Lower leg skin (tissue), 4 donors: Measurements from ENCODE around the gene PEX10. TPM values are rescaled to one million over a fixed set of nuclear protein-coding genes. Genes with fewer than 3 reads are reported as not detected.

Experiments
- DNase-seq, 2 donors: peaks; one replicate each; pipeline ENCODE4 v3.0.0-alpha.2; 2019; ENCODE audit warnings: low spot score in 2 of 2
- H3K4me3 ChIP-seq: fragments of 200-600 bp; sonication (generic); 2 replicates; pipeline ENCODE4 v1.5.1; 2017; ENCODE audit warnings: mild to moderate bottlenecking, low read depth; ENCODE audit not compliant: poor library complexity, severe bottlenecking
- POLR2A ChIP-seq, 2 donors: fragments of 450-650 bp; IDR thresholded peaks; one replicate each; pipeline ENCODE4 v1.6.1; 2016 to 2017; ENCODE audit warnings: antibody characterized with exemption in 2 of 2, mild to moderate bottlenecking in 1 of 2, moderate library complexity in 1 of 2
- WGBS, 2 donors: methylation state at CpG; one replicate each; pipeline ENCODE4 v1.1.5; 2018; 5-methylcytosine and 5-hydroxymethylcytosine counted together
- intact Hi-C: fragments of 100-400 bp; cut with DNase I; formaldehyde crosslinking; loops from one replicate; pipeline ENCODE4 v1.15.0; 2023; ENCODE audit warnings: low total_unique reads
- total RNA-seq, 4 donors: library from RNA; depleted of rRNA; stranded (reverse); fragments of >200 nt; gene quantifications; one replicate each; pipeline ENCODE4 v1.1.0, GENCODE V29; 2016
- TF ChIP-seq, protein P1 (sequence below), 3 donors: fragments of 450-650 bp; IDR thresholded peaks; one replicate each; pipeline ENCODE4 v1.5.1; 2016; ENCODE audit warnings: antibody characterized with exemption in 3 of 3, mild to moderate bottlenecking in 3 of 3, moderate library complexity in 2 of 3

The PEX10 gene
- total RNA-seq, 4 donors from 2014 or later = 18.3 to 35.9 (median 27.7) TPM

DNA sequence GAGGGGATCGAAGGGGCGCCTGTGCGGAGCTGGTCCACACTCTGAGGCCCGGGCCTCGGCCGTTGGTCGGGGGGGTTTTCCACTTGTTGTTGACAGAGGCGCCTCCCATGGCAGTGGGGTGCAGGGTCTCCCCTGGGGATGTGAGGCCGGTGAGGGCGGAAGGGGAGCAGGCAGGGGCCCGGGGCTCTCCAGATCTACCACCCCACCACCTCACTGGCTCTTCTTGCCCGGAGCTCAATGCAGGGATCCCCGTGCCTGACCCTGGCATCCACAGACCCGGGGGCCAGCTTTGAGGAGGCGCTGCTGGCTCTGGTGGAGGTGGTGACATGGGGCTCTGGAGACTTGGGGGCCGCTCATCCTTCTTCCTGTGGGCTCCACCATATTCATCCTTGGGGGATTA lies 7.1 kb upstream of the PEX10 start:
- no peak for TF ChIP-seq POLR2A (IDR thresholded peaks at IDR 0.05)
- TF ChIP-seq, protein P1, sequence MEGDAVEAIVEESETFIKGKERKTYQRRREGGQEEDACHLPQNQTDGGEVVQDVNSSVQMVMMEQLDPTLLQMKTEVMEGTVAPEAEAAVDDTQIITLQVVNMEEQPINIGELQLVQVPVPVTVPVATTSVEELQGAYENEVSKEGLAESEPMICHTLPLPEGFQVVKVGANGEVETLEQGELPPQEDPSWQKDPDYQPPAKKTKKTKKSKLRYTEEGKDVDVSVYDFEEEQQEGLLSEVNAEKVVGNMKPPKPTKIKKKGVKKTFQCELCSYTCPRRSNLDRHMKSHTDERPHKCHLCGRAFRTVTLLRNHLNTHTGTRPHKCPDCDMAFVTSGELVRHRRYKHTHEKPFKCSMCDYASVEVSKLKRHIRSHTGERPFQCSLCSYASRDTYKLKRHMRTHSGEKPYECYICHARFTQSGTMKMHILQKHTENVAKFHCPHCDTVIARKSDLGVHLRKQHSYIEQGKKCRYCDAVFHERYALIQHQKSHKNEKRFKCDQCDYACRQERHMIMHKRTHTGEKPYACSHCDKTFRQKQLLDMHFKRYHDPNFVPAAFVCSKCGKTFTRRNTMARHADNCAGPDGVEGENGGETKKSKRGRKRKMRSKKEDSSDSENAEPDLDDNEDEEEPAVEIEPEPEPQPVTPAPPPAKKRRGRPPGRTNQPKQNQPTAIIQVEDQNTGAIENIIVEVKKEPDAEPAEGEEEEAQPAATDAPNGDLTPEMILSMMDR (IDR thresholded peaks at IDR 0.05) = no peak
- no peak overlapping the region for H3K4me3 ChIP-seq
- WGBS, 2 donors = 85 to 86% methylated on average over 10 to 16 of the region's 16 CpGs
- intact Hi-C loops = no loop called here
- DNase-seq = no peak

DNA sequence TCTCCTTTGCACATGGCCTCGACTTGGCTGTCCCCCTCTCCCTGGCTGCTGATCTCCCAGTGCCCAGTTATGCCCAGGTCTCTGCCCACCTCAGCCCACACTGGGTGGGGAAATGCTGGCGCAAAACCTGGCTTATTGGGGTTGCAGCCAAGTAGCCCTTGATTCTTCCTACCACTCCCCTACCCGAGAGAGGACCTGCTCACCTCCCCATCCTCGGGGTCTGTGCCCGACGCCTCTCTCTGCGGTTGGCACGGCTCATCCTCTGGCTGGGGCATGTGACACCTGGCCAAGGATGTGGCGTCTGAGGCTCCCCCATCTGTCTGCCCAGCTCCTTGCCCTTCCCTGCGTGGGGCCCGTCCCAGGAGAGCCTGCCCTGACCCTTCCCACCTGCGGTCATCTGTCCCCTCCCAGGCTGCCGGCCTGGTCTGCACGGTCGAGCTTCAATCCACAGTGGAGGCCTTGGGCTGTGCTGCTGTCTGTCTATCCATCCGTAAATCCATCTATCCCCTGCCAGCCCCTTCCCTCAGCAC lies 6.5 kb upstream of the PEX10 start:
- no peak for TF ChIP-seq POLR2A (IDR thresholded peaks at IDR 0.05)
- TF ChIP-seq, protein P1 (IDR thresholded peaks at IDR 0.05) = no peak
- WGBS, 2 donors = 79 to 82% methylated on average over 16 of the region's 16 CpGs
- DNase-seq = no peak
- intact Hi-C loops = no loop called here
- H3K4me3 ChIP-seq = no peak overlapping the region

DNA sequence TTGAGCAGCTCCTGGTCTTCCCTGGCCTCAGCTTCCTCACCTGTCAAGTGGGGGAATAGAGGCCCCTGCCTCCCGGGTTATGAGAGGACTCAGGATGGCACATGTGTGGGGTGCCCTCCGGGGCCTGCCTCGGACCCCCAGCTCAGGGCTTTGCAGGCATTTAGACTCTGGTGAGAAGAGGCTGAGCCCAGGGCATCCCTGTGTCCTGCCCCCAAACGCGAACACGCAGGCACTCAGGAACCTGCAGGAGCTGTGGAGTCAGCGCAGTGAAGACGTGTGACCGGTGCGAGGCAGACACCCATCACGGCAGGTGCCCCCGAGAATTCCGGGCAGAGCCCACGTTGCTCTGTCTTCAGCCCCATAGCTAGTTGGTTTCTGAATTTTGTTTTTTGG lies 5.5 kb upstream of the PEX10 start:
- WGBS, 2 donors = 72 to 83% methylated on average over 11 to 14 of the region's 14 CpGs
- DNase-seq = no peak
- TF ChIP-seq, protein P1 (IDR thresholded peaks at IDR 0.05) = no peak
- no peak for TF ChIP-seq POLR2A (IDR thresholded peaks at IDR 0.05)
- intact Hi-C loops = no loop called here
- H3K4me3 ChIP-seq = no peak overlapping the region

DNA sequence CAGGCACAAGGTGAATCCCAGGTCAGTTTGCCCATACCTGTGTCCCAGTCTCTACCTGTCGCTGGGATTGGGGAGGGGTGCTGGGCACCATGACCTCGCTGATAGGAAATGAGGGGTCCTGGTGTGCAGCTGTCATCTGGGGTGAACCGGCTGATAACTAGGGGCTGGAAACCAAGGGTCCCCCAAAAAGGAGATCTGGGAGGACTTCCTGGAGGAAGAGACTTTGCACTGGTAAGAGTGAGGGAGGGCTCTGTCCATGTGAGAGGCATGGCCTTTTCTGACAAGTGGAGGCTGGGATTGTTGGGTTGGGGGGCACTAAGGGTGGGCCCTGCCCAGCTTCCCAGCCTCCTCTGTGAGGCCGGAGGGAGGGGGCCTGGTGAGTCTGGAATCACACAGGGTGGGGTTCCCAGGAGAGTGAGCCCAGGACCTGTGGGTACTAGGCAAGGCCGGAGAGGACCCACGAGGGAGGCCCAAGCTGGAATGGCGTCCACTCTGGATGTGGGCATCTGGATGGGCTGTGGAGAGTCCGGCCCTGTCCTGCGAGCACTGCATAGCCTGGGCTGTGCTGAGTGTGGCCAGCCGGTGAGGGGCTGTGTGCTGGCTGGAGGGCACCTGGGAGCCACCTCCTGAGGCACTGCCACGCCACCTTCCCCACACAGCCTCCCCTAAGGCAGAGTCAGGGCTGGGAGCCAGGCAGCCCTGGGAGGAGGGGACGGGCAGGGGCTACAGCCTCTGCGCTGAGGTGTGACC lies 4.9 kb upstream of the PEX10 start:
- no peak for TF ChIP-seq POLR2A (IDR thresholded peaks at IDR 0.05)
- TF ChIP-seq, protein P1 (IDR thresholded peaks at IDR 0.05) = no peak
- H3K4me3 ChIP-seq = no peak overlapping the region
- WGBS, 2 donors = 73 to 80% methylated on average over 13 of the region's 13 CpGs
- DNase-seq = no peak
- intact Hi-C loops = no loop called here

DNA sequence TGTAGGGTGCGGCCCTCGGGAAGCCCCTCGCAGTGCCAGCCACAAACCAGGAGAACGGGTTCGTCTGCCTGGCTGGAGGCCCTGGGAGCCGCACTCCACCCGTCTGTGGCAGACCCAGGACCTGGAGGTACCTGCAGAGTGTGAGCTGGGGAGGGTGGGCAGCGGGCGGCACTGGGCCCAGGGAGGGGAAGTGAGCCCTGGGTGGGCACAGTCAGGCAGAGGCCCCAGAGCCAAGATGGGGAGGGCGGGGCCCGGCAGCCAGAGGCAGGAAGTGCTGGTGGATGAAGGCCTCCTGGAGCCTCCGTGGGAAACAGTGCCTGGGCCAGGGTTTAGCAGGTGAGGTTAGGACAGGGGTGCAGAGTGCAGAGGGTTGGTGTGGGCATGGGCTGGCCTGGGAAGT lies 4.0 kb upstream of the PEX10 start:
- no peak for TF ChIP-seq POLR2A (IDR thresholded peaks at IDR 0.05)
- TF ChIP-seq, protein P1 (IDR thresholded peaks at IDR 0.05) = no peak
- 19 to 25% methylated on average over 8 to 12 of the region's 12 CpGs for WGBS, 2 donors
- intact Hi-C loops = no loop called here
- DNase-seq = no peak
- H3K4me3 ChIP-seq = no peak overlapping the region
